Activated CD4-positive, alpha-beta T cell treated with anti-CD3 and anti-CD28 coated beads, Interleukin-10, Interleukin-2, amounts not matched to agents 100 ng/mL and 50 ng/mL, durations not matched to agents 16 hours and 8 hours (primary cell): ENCODE results near the gene NME3.
"Not testable (repeated sequence)": the region's sequence is repeated elsewhere in the genome, so short reads cannot be mapped to it uniquely, and the experiment has no call there.

Experiments used
- DNase-seq: peaks from one replicate; pipeline ENCODE4 v3.0.0-alpha.2; 2020

The NME3 gene

DNA sequence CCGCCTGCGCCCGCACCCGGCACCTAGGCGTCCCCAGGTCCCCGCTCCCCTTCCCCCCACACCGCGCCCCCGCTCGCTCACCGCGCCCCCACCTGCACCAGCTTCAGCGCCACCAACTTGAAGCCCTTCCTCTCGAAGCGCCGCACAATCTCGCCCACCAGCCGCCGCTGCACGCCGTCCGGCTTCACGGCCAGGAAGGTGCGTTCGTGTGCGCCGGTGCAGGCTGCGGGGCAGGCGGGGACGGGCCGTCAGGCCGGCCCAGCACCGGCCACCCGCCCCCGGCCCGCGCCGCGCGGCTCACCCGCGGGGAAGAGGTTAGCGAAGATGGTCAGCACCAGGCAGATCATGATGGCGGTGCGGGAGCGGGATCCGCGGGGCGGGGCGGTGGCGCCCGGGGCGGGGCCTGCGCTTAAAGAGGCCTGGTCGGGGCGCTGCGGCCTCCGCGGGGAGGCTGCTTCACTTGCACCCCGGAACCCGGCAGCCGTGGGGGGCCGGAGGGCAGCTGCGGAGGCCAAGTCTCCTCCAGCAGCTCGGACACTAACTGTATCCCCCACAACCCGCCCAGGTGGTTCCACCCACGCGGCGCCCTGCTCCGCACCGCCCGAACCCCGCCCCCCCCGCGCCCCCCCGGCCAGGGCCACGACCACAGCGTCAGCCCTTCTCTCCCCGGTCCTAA is at the start of gene NME3:
TSS of gene NME3 (minus strand) at position 356 of the 676 bp plus-strand sequence. CDS start at position 347, 9 bp downstream.
- DNase-seq: peak; percentile 85

GRCh38 chr16:1820946-1821290 is 49.6 kb upstream of the NME3 start:
- DNase-seq: no peak

GRCh38 chr16:1820096-1820945 is 49.0 kb upstream of the NME3 start:
- DNase-seq: no peak

GRCh38 chr16:1819611-1820010 is 48.3 kb upstream of the NME3 start:
- DNase-seq: no peak

DNA sequence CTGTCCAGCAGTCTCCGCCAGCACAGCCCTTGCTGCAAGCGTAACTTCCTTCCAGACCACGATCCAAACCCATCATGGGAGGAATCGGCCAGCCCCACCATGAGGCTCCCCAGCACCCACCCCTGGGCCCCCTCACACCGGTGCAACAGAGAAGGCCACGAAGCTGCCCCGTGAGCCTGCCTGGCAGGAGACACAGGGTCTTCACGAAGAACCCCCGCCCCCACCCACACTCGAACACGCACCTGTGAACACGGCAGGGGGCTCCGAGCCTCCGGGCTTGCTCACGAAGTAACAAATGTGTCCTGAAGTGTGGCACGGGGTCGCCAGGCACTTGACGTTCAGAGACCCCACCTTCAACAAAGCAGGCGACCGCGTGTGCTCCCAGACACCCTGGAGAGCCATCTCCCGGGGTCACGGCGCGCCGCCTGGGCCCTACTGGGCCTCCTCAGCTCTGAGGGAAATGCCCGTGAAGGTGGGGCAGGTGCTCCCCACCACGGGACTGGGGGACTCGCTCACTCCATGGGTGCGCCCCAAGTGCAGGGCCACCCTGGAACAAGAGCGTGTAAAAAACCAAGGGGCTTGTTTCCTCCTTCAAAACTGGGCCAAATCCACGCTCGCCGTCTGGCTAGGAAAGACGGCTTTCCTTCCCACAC is 47.7 kb upstream of the NME3 start:
- DNase-seq: no peak

GRCh38 chr16:1818204-1818872 is 47.0 kb upstream of the NME3 start:
- no peak for DNase-seq

DNA sequence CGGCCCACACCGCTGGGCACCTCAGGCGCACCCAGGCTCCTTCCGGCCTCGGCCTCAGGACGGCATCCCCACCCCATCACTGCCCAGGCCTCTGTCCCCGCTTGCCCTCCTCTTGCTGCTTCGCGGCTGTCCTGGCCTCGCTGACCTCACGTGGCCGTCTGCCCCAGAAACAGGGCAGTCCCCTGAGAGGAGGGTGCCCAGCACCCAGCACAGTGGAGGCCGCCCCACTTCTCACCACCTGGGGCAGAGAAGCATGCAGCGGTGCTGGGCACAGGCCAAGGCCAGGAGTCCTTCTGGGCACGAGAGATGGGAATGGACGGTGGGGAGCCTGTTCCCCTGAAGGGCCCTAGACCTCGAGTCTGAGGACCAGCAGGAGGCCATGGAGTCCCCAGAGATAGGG is 46.4 kb upstream of the NME3 start:
- no peak for DNase-seq

DNA sequence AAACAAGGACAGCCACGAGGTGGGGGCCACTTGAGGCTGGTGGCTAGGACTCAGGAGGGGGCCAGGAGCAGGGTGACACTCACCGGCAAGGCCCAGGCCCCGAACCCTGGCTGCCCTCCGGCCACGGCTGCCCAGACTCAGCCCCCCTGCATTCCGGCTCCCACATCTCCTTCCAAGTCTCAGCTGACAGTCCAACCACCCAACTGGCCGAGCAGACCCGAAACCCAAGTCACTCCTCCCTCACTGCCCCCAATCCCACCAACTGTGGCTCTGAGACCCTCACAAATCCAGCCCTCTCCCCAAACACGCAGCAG is 45.9 kb upstream of the NME3 start:
- no peak for DNase-seq

DNA sequence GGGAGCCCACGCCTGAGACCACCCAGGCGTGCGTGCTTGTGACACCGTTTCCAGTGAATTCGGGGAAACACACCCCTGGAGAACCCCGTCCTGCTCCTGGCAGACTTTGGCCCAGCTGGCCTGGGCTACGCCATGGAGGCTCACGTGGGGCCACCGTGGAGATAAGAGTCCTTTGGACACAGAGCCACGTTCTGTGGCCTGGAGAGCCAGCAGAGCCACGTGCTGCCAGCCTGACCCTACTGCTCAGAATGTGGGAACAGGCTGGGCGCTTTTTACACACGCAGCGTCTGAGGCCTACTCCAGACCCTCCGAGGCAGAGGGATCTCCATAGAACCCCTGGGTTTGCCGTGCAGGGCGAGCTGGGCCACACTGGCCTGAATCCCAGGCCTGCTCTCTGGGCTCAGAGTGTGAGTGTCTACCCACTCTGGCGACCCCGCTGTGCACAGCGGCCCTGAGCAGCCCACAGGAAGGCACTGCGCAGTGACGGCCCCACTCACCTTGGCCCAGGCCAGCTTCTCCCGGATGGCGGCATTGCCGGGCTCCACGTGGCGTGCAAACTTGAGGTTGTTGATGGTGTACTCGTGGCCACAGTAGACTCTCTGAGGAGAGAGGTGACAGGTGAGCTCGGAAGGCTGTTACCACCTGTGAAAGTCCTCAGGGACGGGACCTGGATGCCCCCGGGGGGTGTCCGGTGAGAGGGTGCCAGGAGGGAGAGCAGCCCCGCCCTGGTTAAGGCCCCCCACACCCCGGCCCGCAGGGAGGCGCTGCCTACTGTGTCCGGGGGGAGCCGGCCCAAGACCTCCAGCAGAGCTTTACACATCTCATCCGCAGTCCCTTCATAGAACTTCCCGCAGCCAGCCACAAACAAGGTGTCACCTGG is 45.3 kb upstream of the NME3 start:
- no peak for DNase-seq

- no peak for DNase-seq
These were observed 44.1 kb upstream of the NME3 start for GRCh38 chr16:1815461-1815860.

GRCh38 chr16:1812732-1813163 is 41.4 kb upstream of the NME3 start:
- peak; percentile 57 for DNase-seq

DNA sequence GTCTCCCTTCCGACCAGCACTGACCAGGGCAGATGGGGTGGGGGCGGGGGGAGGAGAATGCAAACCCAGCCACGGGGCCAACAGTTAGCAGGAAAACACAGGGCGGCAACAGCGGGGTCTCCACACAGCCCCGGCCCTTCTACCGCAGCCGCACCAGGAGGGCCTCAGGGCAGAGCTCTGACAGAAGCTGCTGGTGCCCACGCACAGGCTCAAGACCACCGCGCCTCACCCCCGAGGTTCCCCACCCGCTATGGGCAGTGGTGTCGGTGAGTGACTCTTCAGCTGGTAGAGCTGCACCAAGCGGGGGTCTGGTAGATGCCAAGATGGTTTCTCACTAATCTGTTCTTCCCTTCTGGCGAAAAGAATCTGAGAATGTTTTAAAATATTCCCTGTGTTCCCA is 39.2 kb upstream of the NME3 start:
- DNase-seq: no peak

- DNase-seq: no peak
These were observed 38.8 kb upstream of the NME3 start for GRCh38 chr16:1810106-1810505.

- DNase-seq: no peak
These were observed 38.0 kb upstream of the NME3 start for GRCh38 chr16:1809281-1809801.

DNA sequence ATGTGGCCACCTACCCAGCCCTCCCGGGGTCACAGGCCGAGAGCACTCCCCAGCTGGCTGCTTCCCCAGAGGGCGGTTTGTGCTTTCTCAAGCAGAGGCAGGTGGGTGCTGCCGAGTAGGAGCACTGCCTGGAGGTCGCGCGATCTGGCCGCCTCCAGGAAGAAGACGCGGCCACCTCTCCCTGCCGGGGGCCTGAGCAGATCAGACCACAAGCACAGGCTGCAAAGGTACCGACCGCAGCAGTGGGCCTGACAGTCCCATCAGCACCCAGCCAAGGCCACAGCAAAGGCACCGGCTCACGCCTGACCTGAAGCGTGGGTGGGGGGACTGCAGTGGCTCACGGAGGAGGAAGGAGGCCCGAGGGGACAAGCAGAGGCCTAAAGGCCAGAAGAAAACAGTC is 37.3 kb upstream of the NME3 start:
- DNase-seq: no peak

DNA sequence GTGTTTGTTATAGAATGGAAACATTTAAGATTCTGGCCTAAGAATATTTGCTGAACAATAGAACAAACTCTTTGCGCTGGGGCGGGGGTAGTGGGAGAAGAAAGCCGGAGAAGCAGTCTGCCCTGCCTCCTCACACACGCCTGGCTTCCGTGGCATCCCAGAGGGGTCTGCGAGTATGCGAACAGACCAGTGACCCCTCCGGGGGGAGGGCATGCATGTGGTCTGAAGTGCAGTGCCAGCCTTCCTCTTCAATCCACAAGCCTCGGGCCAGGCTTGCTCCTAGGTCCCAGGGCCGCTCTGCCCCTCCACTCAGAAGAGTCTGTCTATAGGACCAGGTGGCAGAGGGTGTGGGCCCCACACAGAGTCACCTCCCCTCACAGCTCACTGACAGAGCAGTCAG is 36.3 kb upstream of the NME3 start:
- DNase-seq: no peak

DNA sequence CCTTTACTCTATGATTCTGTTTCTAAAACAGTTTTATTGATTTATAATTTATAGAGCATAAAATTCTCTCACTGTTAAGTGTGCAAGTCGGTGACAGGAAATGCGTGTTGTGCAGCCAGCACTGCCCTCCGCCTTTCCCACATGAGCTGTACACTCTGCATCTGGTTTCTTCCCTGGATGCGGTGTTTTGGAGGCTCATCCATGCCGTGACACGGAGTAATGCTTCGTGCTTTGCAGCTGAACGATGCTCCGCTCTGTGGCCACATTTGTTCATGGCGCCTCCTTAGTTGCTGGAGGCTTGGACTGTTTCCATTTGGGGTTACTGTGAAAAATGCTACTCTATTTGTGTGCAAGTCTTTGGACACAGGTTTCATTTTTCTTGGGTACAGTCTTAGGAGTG is 29.4 kb upstream of the NME3 start:
- no peak for DNase-seq

- not testable (repeated sequence) for DNase-seq
These were observed 27.9 kb upstream of the NME3 start for GRCh38 chr16:1799263-1799662.

GRCh38 chr16:1794908-1795666 is 23.7 kb upstream of the NME3 start:
- DNase-seq: no peak

GRCh38 chr16:1794221-1794871 is 23.0 kb upstream of the NME3 start:
- no peak for DNase-seq
